Stimulated activated naive CD8-positive, alpha-beta T cell treated with anti-CD3 and anti-CD28 coated beads, Interleukin-15, Interleukin-2, amounts not matched to agents 100 U/mL and 50 U/mL, for 24 hours (primary cell): ENCODE measurements around the gene LRP1B.
"Not testable (repeated sequence)": the region's sequence is repeated elsewhere in the genome, so short reads cannot be mapped to it uniquely, and the experiment has no call there.

Source experiments
- ATAC-seq: fragments of 150-1000 bp; cut with Tn5 transposase; one replicate; pipeline ENCODE4 v1.10.0; 2021
- DNase-seq: peaks from one replicate; pipeline ENCODE4 v3.0.0; 2021

The LRP1B gene

DNA sequence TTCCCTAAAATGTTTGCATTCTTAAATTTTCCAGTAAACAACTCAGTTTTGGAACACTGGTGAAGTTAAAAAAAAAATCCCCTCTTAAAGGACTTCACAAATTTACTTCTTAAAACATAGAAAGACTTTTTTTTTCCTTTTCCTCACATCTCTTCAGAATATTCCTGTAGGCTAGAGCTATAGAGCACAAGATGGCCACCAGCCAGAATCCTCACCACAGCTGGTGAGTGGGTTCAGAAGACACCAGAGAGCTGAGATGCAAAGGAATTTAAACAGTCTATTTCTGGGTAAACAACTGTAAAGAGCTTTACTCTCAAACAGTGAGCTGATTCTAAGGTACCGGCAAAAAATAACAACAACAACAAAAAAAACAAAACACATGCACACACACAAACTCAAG lies 252.8 kb downstream of the LRP1B start:
- ATAC-seq = no peak
- no peak for DNase-seq

DNA sequence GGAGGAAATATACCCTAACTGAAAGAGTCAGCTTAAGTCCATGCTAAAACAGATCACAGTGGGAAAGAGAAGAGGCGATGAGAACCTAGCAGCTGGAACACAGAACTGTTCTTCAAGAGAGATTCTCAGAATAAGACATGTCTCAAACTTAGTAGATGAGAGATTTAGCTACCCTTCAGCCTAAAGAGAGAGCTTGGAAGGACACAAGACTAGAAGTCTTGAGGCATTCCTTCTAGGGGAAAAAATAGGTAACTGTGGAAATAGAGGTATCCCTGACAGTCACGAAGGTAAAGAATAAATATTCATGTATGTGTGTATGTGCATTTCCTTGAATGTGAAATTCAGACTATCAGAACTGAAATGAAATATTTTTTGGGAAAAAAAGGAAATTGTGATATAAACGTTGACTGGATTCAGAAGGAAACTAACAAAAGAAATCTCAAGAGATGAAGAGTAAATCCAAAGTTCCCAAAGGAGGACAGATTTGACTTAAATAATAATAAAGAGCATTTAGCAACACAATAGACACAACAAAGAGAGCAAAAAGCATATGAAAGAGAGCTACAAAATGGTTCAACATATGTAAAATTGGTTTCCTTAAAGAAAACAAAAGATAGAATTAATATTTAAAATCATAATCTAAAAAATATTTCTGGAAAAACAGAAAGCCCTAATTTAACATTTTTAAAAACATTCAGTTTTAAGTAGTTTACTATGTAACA lies 258.7 kb downstream of the LRP1B start:
- ATAC-seq (no peak), DNase-seq (no peak)

DNA sequence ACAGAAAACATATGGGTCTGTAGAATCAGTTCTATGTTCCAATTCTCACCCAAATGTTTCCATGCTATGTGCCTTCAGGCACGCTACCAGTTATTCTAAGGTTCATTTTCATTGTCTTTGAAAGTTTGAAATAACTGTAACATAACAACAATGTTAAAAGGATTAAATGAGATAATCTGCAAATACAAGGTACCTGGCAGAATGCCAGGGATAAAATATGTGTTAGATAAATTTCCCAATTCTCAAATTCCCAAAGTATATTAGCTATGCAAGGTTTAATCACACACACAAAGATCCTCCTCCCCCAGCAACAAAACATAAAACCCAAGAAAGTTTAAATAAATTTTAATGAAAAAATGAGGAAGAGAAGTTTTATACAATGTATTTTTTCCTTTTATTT lies 261.2 kb downstream of the LRP1B start:
- no peak for DNase-seq
- ATAC-seq = no peak

DNA sequence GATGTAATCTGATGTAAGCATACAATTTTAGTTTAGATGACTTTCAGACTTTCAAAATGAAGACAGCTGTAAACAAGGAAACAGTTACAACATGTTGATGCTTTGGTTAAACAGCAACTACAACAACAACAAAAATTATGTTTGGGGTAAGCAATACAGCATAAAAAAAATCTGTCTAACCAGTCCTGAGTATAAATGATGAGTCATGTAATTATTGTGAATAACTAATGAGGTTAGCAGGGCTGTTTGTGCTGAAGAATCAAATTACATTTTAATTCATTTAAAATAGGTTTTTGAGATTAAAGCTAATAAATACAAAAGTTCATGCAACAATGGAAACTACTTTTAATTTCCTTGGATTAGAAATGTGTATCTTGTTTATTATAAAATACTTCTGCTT lies 266.9 kb downstream of the LRP1B start:
- no peak for DNase-seq
- no peak for ATAC-seq

DNA sequence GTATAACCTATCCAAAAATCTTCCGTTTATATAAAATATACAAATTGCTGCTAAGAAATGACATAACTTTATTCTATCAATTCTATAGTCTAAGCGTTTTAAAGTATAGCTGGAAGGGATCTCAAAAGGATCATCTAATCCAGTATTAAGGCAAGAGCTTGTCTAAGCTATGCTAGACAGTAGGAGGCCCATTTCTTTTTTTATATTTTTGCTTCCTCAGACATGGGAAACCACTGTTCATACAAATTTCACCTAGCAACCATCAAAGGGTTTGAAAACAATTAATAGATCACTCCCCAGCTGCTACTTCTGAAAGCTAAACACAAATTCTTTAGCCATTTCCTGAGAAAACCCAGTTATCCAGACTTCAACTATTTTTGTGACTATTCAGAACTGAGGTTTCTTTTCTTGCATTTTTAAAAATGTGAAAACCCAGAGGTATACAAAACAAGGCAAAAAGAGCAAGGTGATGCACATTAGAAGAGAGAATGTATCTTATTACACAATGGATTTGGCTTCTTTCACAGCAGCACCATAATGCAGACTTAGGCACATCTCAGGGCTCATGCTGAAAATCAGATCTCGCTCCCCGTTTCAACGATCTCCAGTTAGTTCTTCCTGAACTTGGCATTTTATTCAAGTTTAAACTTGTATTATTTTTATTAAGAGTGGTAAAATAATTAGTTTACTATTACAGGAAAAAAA lies 274.4 kb downstream of the LRP1B start:
- DNase-seq = no peak
- ATAC-seq = no peak

DNA sequence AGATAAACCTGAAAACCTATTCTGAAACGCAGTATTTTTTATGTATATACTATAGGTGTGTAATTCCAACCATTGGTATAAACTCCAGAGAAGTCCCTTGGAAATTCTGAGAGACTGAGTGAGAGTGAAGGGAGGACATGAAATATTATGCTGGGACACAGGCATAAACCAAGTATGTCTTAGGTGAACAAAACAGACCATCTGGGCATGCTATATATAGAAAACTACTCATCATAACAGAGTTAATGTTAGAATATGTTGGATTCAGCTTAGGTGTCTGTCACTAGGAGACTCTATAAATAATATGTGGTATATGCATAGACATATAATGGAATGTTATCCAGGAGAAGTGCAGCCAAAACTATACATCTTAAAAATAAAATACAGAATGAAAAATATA lies 282.6 kb downstream of the LRP1B start:
- ATAC-seq (no peak), DNase-seq (no peak)

DNA sequence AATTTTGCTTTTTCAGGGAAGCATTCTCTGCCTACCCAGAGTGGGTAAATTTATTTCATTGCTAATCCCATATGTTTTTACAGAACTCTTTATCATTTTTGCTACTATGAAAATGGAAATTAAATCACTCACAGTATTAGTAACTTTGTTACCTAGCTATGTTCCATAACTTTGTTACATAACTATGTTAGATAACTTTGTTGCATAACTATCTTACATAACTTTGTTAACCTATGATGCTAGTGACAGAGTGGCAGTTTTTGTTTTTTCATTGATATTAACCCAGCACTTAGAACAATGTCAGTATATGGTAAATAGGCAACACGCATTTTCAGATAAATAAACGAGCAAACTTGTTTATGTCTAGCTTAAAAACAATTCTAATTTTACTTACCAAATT lies 286.6 kb downstream of the LRP1B start:
- ATAC-seq = no peak
- DNase-seq = no peak

DNA sequence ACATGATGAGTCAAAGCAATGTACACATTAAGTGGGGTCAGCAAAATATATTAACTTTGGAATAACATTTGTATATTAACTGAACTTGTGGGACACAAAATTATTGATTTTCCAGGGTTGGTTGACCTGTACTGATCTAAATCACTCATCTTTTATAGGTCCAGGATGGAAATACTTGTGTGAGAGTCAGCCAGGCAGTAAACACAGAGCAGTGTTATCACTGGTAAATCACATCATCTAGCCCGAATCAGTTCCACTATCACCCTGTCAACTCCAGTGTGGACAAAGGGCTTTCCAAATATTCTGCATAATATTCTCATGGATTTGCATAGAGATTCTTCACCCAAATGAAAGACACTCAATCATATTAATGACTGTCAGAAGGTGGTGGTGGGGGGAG lies 295.7 kb downstream of the LRP1B start:
- ATAC-seq (no peak), DNase-seq (no peak)

DNA sequence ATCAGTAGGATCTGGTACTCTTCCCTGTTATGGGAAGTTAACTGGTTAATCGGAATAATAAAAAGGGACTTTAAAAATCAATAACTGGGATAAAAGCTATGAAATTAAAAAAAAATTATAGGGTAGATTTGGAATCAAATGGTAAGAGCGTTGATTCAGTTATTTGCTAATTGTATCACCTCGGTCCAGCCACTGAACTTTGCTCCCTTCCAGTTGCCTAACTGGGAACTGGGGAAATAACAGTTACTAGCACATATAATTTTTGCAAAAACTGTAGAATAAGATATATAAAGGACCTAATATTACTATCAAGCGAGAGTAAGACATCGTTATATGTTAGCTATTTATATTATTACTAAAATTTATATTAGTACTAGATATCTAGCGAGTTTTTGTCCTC lies 302.1 kb downstream of the LRP1B start:
- no peak for DNase-seq

DNA sequence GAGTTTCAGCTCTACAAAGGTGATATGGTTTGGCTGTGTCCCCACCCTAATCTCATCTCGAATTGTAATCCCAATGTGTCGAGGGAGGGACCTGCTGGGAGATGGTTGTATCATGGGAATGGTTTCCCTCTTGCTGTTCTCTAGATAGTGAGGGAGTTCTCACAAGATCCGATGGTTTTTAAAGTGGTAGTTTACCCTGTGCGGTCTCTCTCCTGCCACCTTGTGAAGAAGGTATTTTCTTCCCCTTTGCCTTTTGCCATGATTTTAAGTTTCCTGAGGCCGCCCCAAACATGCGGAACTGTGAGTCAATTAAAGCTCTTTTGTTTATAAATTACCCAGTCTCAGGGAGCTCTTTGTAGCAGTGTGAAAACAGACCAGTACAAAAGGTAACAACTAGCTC lies 306.0 kb downstream of the LRP1B start:
- ATAC-seq = no peak
- no peak for DNase-seq

More for the DNA sequence above, 302.1 kb downstream of the LRP1B start:
- no peak for ATAC-seq

DNA sequence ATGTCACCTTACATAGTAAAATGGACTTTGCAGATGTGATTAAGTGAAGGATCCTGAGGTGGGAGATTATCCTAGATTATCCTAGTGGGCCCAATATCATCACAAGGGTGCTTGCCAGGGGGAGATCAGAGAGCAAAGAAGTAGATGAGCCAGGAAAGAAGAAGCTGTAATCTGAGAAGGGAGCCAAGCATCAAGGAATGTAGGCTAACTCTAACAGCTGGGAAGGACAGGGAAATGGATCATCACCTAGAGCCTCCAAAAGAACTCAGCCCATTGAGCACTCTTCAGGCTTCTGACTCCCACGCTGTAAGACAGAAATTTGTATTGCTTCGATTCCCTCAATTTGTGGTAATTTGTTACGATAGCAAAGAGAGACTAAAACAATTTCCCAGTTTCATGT lies 309.9 kb downstream of the LRP1B start:
- no peak for ATAC-seq
- DNase-seq = no peak

DNA sequence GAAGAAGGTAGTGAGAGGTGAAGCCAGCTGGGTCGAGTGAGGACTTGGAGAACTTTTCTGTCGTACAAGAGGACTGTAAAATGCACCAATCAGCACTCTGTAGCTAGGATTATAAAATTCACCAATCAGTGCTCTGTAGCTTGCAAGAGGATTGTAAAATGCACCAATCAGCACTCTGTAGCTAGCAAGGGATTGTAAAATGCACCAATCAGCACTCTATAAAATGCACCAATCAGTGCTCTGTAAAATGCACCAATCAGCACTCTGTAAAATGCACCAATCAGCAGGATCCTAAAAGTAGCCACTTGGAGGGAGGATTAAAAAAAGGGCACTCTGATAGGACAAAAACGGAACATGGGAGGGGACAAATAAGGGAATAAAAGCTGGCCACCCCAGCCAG lies 315.5 kb downstream of the LRP1B start:
- DNase-seq, ATAC-seq: not testable (repeated sequence)

DNA sequence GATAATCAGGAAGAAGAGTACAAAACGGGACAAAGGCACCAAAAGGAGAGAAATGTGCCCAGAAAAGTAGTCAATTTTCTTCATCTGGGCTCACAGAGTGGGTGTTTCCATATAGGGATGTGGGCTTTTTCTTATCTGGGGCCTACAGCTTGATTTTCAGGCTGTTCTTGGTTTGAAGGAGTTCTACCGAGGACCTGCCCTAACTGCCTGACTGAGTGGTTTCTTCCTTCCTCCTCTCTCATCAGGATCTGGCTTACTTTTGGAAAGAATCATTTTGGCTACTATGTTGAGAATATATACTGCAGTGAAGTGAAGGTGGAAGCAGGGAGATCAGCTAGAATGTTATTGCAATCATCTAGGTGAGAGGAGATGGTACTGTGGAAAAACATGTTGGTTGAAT lies 316.7 kb downstream of the LRP1B start:
- no peak for ATAC-seq

DNA sequence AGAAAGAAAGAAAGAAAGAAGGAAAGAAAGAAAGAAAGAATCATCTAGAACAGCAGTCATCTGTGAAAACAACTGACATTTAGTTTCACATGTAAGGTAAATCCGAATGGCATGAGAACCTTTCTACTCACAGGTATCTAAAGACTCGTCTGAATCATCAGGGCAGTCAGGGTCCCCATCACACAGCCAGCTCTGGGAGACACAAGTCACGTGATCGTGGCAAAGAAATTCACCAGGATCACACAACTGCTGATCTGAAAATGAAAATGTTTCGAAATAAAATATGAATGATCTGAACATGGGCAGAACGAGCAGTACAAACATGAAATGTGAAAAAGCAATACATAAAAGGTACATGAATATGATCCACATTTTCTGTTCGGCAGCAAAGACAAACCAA lies 320.7 kb downstream of the LRP1B start:
- ATAC-seq (no peak), DNase-seq (no peak)

More for the DNA sequence above, 316.7 kb downstream of the LRP1B start:
- DNase-seq = no peak

DNA sequence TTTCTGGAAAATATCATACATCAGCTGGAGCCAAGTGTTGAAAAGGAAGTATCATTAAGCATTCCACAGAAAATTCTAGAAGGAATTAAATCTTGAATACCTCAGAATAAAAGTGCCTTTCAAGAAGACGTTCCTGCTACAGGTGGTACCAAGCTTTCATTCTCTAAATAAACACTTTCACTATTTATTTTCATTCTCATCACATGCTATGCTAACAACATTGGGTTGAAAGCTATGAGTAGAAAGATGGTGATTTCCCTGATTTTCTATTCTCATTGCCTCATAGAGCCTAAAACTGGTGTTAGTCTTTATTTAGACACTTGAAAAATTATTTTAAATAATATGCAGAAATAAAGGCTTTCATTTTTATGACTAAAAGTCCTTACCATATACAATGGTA lies 324.7 kb downstream of the LRP1B start:
- no peak for ATAC-seq
- DNase-seq = no peak

DNA sequence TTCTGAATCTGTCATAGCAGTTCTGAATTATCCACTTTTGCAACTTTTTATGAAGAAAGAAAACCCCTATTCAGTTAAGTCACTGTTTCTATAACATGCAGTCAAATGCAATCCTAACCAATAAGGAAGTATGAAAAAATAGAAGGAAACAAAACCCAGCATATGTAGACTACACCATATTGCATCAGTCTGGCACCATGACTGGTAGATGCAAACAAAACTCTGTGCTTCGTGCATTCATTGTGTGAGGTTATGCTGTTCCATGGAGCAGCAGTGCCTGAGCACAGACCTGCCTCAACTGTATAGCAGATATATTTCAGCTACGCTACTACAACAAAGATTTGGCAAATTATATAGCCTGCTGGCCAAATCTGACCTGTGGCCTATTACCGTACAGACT lies 325.5 kb downstream of the LRP1B start:
- no peak for ATAC-seq
- no peak for DNase-seq

DNA sequence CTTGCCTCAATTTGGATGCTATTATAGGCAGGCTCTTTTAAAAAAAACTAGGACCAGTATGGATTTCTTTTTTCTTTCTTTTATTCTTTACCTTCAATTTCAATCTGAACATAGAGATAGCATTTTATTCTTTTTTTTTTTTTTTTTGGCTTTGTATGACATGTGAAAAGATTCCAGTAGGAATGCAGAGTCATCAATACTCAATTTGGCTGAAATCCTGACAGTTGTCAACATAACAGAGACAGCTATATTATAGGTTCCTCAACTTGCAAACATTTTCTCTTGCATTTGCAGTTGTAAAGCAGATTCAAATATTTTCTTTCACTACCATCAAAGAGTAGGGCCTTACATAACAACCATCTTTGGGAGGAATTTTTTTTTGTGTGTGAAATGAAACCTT lies 334.4 kb downstream of the LRP1B start:
- DNase-seq (no peak), ATAC-seq (no peak)

DNA sequence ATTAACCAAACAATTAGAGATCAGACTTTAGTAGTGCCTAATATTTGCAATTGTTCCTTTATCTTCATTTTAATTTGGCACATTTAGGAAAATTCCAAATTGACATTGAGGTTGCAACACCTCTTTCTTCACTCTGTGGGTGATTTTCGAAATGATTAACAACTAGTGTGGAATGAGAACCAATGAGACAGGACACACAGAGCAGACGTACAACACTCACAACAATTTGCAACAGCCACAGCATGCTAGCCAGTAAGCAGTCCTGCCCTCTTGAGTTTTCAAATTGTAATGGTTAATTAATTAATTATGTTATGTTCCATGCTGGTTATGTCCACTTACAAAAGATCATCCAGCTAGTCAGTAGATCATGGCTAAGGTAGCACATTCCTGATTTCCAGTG lies 339.3 kb downstream of the LRP1B start:
- DNase-seq = no peak
- ATAC-seq = no peak

DNA sequence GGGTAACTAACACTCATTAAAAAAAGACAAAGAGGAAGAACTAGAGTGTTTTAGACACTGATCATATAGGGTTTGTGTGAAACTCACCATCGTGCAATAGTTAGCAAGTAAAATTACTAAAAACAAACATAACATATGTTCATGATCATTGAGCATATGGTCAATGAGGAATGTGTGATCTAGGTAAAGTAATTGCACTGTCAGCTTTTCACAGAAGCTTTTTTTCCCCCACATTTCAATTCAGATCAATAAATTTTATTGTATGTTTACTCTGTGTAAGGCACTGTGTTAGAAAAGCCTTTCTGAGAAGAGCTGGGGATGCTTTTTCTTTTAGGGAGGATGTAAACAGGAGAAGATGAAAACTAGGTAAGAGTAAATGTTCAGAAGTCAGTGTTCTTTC lies 348.2 kb downstream of the LRP1B start:
- ATAC-seq (no peak), DNase-seq (no peak)

DNA sequence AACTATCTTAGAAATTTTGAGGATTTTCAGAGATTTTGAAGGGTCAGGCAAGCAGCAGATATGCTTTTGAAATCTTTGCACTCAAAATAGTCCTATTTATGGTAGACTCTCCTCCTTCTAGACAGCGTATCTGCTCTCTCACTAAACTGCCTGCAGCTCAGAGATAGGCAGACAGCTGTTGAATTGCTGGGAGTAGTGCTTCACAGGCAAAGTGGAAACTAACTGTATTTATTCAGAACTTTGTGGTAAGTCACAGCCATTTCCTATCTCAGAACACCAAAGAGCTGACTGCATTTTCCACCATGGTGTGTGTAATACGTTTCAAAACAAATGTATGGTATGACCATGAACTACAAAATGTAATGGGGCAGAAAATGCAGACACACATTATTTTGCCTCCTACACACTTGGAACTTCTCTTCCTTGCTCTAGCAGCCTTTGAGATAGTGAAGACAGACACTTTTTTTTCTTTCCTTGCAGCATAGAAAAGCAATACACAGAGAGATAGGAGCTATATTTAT lies 352.4 kb downstream of the LRP1B start:
- ATAC-seq = no peak
- no peak for DNase-seq

DNA sequence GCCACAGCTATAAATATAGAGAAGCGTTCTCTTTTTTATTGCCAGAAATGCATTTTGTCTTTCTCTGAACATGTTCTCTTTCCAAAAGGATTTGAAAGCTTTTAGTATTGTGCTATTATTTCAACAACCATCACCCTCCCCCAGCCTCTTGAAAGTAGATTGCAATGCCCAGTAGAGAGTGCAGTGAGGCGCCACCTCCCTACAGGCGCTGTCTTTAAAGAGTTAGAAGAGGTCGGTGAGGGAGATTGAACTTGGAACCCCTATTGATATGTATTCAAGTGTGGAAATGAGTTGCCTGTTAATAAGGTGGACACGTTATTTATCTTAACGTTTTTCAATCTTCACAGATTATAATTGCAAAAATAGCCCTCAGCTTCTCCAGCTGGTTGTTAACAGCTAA lies 360.3 kb downstream of the LRP1B start:
- no peak for ATAC-seq
- DNase-seq = no peak

DNA sequence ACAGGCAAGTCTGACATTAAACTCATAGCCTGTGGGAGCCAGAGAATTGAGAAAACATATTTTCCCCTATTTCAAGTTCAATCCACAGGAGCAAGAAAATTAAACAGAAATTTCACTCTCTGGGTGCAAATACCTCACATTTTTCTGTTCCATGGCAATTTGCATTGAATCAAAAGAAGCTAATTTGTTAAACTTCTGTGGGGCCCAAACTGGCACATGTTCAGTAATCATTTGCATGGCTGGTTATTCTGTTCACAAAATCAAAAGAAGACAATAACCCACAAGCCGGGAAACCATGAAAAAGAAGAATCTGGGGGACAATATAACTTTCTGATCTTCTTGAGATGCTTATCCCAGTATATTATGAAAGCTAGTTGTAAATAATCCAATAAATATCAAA lies 363.1 kb downstream of the LRP1B start:
- ATAC-seq = no peak
- DNase-seq = no peak

DNA sequence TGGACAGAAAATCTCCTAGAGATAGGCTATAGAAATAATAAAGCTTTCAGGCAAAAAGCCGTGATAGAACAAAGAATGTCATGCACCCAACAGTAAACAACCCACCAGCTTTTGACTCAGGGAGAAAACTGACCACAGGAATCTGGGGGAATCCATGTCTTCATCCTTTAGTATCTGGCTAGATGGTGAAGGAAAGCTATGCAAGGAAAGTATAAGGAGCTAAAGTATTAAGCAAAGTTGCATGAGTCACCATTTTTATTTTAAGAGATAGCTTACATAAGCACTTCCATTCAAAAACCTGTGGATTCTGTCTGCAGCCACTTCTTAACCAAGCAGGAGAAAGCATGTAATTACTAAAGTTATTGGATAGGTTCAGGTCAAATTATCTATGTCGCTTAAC lies 363.8 kb downstream of the LRP1B start:
- no peak for DNase-seq
- no peak for ATAC-seq

DNA sequence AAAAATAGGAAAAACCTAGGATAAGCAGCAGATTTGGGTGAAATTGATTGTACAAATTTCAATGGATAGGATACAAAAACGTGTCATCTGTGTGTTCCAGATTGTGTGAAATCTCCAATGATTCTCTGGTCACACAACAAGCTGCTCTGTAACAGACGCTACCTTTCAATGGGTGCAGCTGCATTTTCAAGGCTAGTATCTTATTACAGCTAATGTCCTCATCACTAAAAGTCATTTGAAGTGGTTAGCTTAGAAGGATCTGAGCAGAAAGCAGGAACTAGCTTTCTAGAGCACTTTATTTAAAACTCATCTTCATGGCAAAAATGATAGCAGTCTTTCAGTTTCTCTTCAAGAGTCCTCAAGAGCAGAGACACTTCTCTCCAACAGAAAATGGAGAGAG lies 364.6 kb downstream of the LRP1B start:
- ATAC-seq = no peak
- DNase-seq = no peak
